HPDE6-E6E7 (cell line): ENCODE results near the gene SEC14L6.
"Not testable (repeated sequence)": the region's sequence is repeated elsewhere in the genome, so short reads cannot be mapped to it uniquely, and the experiment has no call there.

ENCODE experiments used
- DNase-seq: peaks from one replicate; pipeline ENCODE4 v3.0.0; 2011; ENCODE audit warnings: missing footprints; ENCODE audit errors: extremely low spot score

Gene SEC14L6

DNA sequence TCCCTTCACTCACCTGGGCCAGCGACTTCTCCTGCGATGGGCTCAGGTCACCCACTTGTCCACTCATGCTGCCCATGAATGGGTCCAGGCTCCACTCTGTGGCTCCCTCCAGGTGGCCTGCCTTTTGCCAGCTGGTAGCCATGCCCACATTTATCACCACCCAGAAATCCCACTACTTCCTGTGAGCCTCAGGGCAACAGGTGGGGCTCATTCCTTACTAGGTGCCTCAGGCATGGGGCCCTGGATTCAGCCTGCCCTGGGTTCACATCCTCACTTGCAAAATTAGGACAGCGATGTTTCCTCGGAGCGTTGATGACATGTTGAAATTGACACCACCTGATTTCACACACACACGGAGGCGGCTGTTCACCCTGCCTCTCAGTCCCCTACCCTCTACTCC, at the start of gene SEC14L6:
TSS of gene SEC14L6 (minus strand) at position 126 of the 400 bp plus-strand sequence. CDS start at position 67, 59 bp downstream.
- no peak for DNase-seq

- DNase-seq: no peak
Observed at GRCh38 chr22:30596199-30596598, 49.7 kb upstream of the SEC14L6 start.

DNA sequence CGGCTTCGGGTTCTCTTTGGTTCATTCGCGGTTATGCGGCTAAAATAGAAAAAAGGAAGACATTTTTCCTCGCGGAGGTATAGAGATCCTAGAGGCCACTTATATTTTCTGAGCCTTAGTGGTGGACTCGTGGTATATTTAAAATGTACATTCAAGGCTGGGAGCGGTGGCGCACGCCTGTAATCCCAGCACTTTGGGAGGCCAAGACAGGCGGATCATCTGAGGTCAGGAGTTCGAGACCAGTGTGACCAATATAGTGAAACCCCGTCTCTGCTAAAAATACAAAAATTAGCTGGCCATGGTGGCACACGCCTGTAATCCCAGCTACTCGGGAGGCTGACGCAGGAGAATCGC, 45.8 kb upstream of the SEC14L6 start:
- DNase-seq: not testable (repeated sequence)

GRCh38 chr22:30591588-30592359, 45.2 kb upstream of the SEC14L6 start, which contains the start of gene PES1:
TSS of gene PES1 (minus strand) at chr22:30591910. CDS start at chr22:30591833, 77 bp downstream.
- DNase-seq: peak; percentile 89

GRCh38 chr22:30591191-30591587, 44.6 kb upstream of the SEC14L6 start:
- no peak for DNase-seq

DNA sequence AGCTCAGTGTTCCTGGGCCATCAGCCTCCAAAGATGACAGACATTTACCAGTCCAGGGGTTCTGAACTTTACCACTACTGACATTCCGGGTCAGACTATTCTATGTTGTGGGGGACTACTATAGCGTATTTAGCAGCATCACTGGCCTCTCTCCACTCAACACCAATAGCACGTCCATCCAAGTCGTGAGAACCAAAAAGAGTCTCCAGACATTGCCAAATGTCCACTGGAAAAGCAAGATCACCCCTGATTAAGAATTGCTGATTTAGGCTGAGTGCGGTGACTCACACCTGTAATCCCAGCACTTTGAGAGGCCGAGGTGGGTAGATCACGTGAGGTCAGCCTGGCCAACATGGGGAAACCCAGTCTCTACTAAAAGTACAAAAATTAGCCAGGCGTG, 39.9 kb upstream of the SEC14L6 start:
- DNase-seq: no peak

- no peak for DNase-seq
Observed at GRCh38 chr22:30584441-30584840, 37.9 kb upstream of the SEC14L6 start.

GRCh38 chr22:30582788-30583545, 36.4 kb upstream of the SEC14L6 start:
- no peak for DNase-seq

GRCh38 chr22:30582051-30582450, 35.5 kb upstream of the SEC14L6 start:
- DNase-seq: no peak

DNA sequence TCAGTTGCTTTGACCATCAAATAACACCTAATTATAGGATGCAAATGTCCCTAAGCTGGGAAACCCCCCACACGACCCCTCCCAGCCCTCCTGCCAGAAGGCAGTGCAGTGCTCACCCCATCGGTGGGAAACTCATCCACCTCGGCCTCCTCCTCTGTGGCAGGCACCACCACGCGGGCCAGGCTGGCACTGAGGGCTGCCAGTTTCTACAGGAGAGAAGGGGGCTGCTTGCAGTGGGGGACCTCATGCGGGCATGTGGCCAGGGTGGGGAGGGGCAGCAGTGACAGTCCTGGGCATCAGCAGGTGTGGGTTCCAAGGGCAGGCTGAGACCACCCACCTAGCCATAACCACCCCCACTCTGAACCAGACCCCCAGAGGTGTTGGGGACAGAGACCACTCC, 34.4 kb upstream of the SEC14L6 start:
- DNase-seq: no peak

DNA sequence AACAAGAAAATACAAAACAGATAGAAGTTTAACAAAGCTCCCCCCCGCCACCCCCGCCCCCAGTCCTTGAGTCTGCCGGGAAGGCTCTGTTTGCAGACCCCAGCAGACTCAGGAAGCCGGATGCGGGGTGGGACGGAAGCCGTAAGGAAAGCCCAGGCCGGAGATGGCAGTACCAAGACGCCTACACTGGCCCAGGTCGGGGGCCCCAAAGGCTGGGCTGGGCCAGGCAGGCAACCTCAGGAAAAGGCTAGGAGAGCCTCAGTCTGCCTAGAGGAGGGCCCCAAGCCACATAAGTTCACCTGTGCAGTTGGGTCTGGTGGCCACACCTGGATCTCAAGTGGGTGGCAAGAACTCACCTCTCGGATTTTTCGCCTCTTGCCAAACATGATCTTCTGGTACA, 31.9 kb upstream of the SEC14L6 start:
- no peak for DNase-seq

DNA sequence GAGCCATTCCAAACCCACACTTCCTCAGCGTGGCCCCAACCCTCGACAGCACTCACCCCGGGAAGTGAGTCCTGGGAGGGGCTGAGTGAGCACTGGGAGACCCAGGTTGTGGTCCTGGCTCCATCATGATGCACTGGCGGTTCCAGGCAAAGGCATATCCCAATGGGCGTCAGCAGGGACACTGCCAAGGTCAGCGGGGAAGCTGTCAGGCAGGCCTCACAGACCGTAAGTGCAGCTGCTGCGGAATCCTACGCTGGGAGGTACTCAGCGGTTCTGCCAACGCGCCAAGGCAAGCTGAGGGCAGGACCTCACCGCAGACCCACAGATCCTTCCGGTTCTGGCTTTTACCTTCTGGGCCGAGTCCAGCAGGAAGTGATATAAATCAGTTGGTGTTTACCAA, 29.3 kb upstream of the SEC14L6 start:
- DNase-seq: no peak

GRCh38 chr22:30574997-30575671, 28.6 kb upstream of the SEC14L6 start:
- no peak for DNase-seq

DNA sequence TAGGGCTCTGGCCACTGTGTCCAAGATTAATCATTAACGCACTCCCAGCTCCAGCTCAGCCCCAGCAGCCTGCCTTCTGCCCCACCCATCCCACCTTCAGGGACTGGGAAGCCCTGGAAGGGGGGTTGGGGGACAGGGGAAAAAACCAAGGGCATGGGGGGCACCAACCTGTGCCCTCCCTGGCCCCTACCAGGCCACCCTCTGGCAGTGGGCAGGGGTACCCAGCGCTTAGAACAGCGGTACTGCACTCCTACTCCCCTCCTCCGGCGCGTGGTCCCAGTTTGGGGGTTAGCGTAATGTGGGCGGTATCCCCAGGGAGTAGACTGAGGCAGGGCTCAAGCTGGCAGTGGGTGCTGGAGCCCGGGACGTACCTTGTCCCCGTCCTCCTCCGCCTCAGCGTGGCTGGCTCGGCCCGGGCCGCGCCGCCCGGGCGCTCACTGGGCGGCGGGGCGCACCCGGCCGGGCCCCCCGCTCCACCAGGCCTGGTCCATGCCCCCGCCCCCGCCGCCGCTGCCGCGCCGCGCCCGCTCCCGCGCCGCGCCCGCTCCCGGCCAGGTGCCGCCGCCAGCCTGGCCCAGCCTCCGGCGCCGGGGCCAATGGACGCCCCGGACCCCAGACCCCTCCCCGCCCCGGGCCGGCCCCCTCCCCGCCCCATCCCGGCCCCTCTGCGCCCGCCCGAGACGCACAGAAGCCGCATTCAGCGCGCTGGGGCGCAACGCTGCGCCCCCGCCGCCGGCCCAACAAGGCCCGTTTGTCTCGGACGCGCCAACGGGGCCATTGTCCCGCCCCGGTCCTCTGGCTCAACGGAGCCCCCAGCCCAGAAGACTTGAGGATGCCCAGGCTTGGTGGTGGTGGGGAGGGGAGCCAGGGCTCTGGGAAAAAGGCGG, 27.8 kb upstream of the SEC14L6 start, which contains the start of gene GAL3ST1:
TSS of gene GAL3ST1 (minus strand) at position 571 of the 887 bp plus-strand sequence. CDS start 17,273 bp downstream, outside the sequence.
- no peak for DNase-seq

- peak; percentile 39 for DNase-seq
Observed at GRCh38 chr22:30573594-30574094, 27.1 kb upstream of the SEC14L6 start.

DNA sequence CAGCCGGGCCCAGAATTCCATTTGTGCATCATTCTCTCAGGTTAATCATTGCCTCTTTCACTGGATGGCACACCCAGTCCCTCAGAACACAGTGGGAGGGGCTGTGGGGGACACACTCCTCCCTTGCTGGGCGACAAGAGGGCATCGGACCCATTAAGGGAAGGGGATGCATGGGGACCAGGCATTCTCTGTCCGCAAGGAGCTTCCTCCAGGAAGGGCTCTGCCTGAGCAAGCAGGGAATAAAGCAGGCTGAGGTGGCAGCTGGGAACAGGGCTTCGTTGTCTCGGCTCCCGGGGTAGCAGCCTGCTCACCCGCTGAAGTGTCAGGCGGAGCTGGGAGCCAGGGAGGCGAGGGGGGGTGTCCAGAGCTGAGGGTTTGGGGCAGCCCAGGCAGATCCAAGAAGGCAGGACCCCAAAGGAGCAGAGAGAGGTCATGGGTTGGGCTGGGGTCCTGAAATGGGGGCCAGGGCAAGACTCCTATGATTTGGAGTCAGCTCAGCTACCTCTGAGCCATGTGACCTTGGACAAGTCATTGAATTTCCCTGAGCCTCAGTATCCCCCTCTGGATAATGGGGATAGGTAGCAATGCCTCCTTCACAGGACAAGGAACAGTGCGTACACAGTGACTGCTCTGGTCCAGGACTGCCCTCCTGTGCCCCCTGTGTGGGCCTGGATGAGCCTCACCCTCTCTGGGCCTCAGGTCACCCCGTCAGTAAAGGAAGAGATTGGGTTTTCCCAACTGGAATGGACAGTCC, 26.5 kb upstream of the SEC14L6 start:
- DNase-seq: no peak

DNA sequence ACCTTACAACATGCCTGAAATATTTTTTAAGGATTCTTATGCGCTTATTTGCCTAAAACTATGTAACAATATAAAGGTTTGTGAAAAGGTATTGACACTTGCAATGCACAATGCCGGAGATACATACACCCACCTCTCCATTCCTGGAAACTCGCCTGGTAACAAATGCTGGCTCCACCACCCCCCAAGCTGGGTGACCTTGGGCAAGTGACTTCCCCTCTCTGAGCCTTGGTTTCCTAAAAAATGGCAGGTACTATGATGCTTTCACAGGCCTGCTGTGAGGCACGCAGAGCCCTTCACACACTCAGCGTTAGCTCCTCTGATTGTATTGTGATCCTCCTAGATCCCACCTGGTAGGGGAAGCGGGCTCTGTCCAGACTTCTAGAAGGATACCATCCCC, 25.7 kb upstream of the SEC14L6 start:
- no peak for DNase-seq

DNA sequence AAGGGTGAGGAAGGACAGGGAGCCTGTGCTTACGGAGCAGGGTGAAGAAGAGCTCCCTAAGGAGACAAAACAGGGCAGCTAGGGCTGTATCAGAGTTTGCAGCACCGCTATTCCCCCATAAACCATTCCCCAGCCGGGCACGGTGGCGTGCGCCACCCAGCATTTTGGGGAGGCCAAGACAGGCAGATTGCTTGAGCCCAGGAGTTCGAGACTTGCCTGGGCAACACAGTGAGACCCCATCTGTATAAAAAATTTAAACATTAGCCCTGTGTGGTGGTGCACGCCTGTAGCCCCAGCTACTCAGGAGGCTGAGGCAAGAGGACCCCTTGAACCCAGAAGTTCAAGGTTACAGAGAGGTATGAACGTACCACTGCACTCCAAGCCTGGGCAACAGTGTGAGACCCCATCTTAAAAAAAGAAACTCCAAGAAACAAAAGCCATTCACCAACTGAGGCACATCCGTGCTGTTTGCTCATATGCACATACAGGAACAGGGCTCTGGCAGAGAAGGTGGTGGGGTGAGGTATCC, 23.2 kb upstream of the SEC14L6 start:
- DNase-seq: no peak

DNA sequence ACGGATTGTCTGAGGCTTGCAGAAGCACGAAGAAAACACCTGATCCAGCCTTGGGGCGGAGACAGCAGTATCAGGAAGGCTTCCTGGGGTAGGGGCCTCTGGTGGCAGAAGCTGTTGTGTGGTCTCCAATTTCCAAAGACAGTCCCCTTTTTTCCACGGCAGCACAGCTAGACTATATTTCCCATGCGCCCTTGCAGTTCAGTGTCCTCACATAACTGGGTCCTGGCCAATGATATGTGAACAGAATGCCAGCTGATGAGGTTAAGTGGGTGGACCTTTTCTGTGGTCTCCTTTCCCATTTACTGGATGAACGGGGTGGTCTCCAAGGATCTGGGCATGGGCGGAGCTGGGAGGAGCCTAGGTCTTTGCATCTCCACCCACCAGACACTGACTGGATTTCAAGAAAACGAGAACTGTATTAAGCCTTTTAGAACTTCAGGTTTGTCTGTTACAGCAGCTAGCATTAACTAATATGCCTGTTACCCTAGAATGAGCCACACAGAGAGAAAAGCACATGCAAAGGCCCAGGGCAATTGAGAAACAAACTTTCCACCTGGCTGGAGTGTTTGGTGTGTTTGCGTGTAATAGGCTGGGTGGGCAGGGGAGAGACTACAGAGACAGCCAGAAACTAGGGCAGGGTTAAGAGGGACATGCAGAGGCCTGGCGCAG, 21.7 kb upstream of the SEC14L6 start:
- DNase-seq: no peak

DNA sequence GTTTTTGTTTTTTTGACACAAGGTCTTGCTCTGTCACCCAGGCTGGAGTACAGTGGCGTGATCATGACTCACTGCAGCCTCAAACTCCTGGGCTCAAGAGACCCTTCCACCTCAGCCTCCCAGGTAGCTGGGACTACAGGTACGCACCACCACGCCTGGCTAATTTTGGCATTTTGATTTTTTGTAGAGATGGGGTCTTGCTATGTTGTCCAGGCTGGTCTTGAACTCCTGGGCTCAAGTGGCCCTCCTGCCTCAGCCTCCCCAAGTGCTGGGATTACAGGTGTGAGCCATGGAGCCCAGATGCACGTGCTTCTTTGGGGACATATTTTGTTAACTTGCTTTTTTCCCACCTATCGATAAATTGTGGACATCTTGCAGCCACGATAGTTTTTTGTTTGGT, 20.7 kb upstream of the SEC14L6 start:
- not testable (repeated sequence) for DNase-seq
